Activated CD4-positive, alpha-beta T cell treated with anti-CD3 and anti-CD28 coated beads for 36 hours (primary cell): ENCODE results near the gene CORO7. TPM values are rescaled to one million over a fixed set of nuclear protein-coding genes. Genes with fewer than 3 reads are reported as not detected.
"Not testable (repeated sequence)": the region's sequence is repeated elsewhere in the genome, so short reads cannot be mapped to it uniquely, and the experiment has no call there.

Experiments used
- ATAC-seq: fragments of 200-7000 bp; cut with Tn5 transposase; one replicate; pipeline ENCODE4 v1.10.0; 2021; ENCODE audit warnings: mild to moderate bottlenecking, moderate library complexity
- CTCF ChIA-PET: fragments of 350-600 bp; sonication (Branson Sonifier 250); formaldehyde crosslinking; loops from one replicate; lab custom pipeline; 2021; ENCODE audit warnings: antibody characterized with exemption; lab: Charles Lee
- POLR2A ChIA-PET: fragments of 350-600 bp; sonication (Branson Sonifier 250); formaldehyde crosslinking; loops from one replicate; lab custom pipeline; 2021; ENCODE audit warnings: antibody characterized with exemption, inconsistent platforms; lab: Charles Lee
- DNase-seq: peaks from one replicate; pipeline ENCODE4 v3.0.0-alpha.2; 2020
- H3K27ac Mint-ChIP-seq: one replicate; pipeline ENCODE4 v1.8.0; 2021; ENCODE audit warnings: mixed read lengths
- H3K27me3 Mint-ChIP-seq: one replicate; pipeline ENCODE4 v1.8.0; 2021; ENCODE audit warnings: mixed read lengths
- H3K36me3 Mint-ChIP-seq: one replicate; pipeline ENCODE4 v1.8.0; 2021; ENCODE audit warnings: low read depth, mixed read lengths
- H3K4me1 Mint-ChIP-seq: one replicate; pipeline ENCODE4 v1.8.0; 2021; ENCODE audit warnings: mixed read lengths
- H3K4me3 Mint-ChIP-seq: one replicate; pipeline ENCODE4 v1.8.0; 2021; ENCODE audit warnings: mild to moderate bottlenecking, moderate library complexity, mixed read lengths
- H3K9me3 Mint-ChIP-seq: one replicate; pipeline ENCODE4 v1.8.0; 2021; ENCODE audit warnings: low read depth, mixed read lengths
- intact Hi-C, 2 experiments: fragments of 100-400 bp; cut with DNase I in 1 of 2; cut with micrococcal nuclease in 1 of 2; formaldehyde crosslinking; loops; one replicate each; pipeline versions ENCODE4 v1.14.2 to v1.15.1; 2022 to 2024; cut with DNase I, micrococcal nuclease
- total RNA-seq, 2 experiments: library from RNA; stranded (reverse); gene quantifications; one replicate each; pipeline ENCODE4 v1.2.3, GENCODE V29; 2021

The CORO7 gene
- total RNA-seq, 2 experiments from 2014 or later: 65.0 to 67.1 TPM

DNA sequence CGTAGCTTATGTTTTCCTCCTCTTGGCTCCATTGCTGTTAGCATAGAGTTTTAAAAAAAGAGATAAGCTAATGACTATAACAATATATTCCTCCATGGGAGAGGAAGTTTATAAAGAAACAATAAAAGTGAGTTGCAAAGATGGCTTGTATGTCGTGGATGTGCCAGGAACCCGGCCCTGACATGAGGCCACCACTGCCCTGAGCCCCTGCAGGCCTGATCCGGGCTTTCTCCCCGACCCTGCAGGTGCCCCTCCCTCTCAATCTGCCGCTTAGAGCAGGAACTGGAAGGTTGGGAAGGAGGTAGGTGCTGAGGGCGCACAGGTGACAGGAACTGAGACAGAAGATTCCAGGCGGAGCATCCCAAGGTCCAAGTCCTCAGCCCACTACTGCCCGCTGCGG lies 76.9 kb downstream of the CORO7 start:
- H3K9me3 Mint-ChIP-seq: no peaks in the 10 kb centered on the region
- H3K36me3 Mint-ChIP-seq: no peaks in the 10 kb centered on the region
- intact Hi-C loops: no loop called here
- DNase-seq (no peak), ATAC-seq (no peak)
- POLR2A ChIA-PET: no interaction called here
- CTCF ChIA-PET: interaction anchor here (0.7 to 0.9 kb wide), 2 partner anchors 28 to 63 kb away, joined by 3 read pairs; no protein-coding TSS in a partner anchor
- H3K27ac Mint-ChIP-seq: no peak overlapping the region
- no peaks in the 10 kb centered on the region for H3K4me1 Mint-ChIP-seq
- H3K27me3 Mint-ChIP-seq: no peaks in the 10 kb centered on the region
- no peak overlapping the region for H3K4me3 Mint-ChIP-seq

DNA sequence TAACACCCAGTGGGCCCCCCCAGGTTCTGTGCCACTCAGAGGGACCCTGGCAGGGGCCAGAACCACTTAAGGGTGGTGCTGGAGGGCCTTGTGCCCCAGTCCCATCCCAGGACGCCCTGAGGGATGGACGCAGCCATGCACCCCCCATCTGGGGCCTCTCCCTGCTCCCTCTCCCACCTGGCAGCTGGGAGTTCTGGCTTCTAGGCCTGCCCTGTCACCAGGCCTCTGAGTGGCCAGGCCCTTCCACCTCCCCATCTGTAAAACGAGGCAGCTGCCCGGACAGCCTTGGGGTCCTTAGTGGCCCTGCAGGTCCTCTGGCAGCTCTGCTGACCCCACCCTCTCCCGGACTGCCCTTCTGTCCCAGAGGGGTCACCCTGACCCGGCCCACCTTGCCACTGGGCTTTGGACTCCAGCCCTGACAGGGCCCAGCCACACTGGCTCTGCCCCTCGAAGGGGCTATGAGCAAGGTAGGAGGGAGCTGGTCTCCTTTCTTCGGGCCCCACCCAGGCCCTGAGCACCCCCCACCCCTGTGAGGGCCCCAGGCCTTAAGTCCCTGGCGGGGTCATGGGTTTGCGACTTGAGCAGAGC lies 77.6 kb downstream of the CORO7 start:
- DNase-seq (no peak), ATAC-seq (no peak)
- POLR2A ChIA-PET: no interaction called here

DNA sequence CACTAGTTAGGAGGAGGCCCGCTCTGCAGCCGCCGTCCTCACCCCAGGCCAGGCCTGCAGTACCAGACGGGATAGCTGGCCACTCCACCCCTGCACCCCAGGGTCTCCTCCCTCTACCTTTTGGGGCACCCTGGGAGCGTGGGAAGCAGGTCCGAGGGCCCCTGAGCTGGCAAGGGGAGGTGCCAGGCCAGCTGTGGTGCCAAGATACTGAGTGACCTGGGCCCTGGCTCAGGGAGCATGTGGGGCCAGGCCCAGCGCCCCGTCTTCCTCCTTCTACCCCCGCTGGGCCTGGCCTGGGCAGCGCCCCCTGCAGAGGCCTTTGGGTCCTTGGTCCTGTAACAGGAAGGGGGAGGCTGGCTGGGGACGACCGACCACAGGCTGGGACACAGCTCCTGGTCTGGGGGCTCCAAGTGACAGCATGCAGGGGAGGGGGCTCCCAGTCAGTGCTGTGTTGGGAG lies 78.2 kb downstream of the CORO7 start:
- ChIA-PET POLR2A (no interaction called here), CTCF (no interaction called here)
- no peaks in the 10 kb centered on the region for H3K4me1 Mint-ChIP-seq
- ATAC-seq (no peak), DNase-seq (no peak)
- H3K27me3 Mint-ChIP-seq: no peaks in the 10 kb centered on the region
- intact Hi-C loops: no loop called here
- no peak overlapping the region for H3K4me3 Mint-ChIP-seq
- no peaks in the 10 kb centered on the region for H3K36me3 Mint-ChIP-seq
- no peaks in the 10 kb centered on the region for H3K9me3 Mint-ChIP-seq
- H3K27ac Mint-ChIP-seq: no peak overlapping the region

More for the DNA sequence above, 77.6 kb downstream of the CORO7 start:
- Mint-ChIP-seq H3K27me3 (no peaks in the 10 kb centered on the region), H3K9me3 (no peaks in the 10 kb centered on the region), H3K4me1 (no peaks in the 10 kb centered on the region), H3K4me3 (no peak overlapping the region), H3K27ac (no peak overlapping the region), H3K36me3 (no peaks in the 10 kb centered on the region)
- intact Hi-C loops: no loop called here
- CTCF ChIA-PET: interaction anchor here (0.9 kb wide), 1 partner anchor 64 kb away, joined by 3 read pairs; no protein-coding TSS in a partner anchor

DNA sequence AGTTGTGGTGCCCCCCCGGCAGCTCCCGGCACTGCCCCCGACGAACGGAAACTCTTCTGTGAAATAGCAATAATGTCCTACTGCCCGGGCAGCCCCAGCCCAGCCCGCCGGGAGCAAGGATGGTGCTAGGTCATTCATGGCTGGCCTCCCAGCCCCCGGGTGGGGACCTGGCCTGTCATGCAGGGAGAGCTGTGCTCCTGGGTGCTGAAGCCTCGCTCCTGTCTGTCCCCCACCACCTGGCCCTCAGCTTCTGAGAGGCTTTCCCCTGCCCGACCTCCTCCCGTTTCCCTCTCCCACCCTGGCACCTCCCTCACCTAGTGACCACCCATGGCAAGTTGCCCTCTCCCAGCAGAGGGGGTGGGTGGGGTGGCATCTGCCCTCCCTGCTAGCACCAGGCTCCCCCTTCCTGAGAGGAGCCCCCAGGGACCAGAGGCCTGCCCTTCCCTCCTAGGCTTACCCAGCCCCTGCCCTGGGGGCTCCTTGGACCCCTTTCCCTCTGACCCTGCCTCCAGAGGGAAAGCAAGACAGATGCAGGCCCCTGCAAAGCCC lies 78.8 kb downstream of the CORO7 start:
- H3K4me1 Mint-ChIP-seq: no peaks in the 10 kb centered on the region
- H3K9me3 Mint-ChIP-seq: no peaks in the 10 kb centered on the region
- ATAC-seq (no peak), DNase-seq (no peak)
- H3K27ac Mint-ChIP-seq: no peak overlapping the region
- H3K27me3 Mint-ChIP-seq: no peaks in the 10 kb centered on the region
- no peaks in the 10 kb centered on the region for H3K36me3 Mint-ChIP-seq
- intact Hi-C loops: no loop called here
- ChIA-PET CTCF (no interaction called here), POLR2A (no interaction called here)
- no peak overlapping the region for H3K4me3 Mint-ChIP-seq

DNA sequence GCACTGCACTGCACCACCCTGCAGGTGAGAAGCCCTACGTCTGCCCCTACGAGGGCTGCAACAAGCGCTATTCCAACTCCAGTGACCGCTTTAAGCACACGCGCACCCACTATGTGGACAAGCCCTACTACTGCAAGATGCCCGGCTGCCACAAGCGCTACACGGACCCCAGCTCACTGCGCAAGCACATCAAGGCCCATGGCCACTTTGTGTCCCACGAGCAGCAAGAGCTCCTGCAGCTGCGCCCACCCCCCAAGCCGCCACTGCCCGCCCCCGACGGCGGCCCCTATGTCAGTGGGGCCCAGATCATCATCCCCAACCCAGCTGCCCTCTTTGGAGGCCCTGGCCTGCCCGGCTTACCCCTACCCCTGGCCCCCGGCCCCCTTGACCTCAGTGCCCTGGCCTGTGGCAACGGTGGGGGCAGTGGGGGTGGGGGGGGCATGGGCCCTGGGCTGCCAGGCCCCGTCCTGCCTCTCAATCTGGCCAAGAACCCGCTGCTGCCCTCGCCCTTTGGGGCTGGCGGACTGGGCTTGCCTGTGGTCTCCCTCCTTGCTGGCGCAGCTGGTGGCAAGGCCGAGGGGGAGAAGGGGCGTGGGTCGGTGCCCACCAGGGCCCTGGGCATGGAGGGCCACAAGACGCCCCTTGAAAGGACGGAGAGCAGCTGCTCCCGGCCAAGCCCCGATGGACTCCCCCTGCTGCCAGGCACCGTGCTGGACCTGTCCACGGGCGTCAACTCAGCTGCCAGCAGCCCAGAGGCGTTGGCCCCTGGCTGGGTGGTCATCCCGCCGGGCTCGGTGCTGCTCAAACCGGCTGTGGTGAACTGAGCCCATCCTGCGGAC lies 79.5 kb downstream of the CORO7 start:
- H3K4me1 Mint-ChIP-seq: no peaks in the 10 kb centered on the region
- no peak overlapping the region for H3K4me3 Mint-ChIP-seq
- intact Hi-C loops: no loop called here
- no peaks in the 10 kb centered on the region for H3K27me3 Mint-ChIP-seq
- DNase-seq (no peak), ATAC-seq (no peak)
- H3K9me3 Mint-ChIP-seq: no peaks in the 10 kb centered on the region
- ChIA-PET CTCF (no interaction called here), POLR2A (no interaction called here)
- H3K27ac Mint-ChIP-seq: no peak overlapping the region
- H3K36me3 Mint-ChIP-seq: no peaks in the 10 kb centered on the region

DNA sequence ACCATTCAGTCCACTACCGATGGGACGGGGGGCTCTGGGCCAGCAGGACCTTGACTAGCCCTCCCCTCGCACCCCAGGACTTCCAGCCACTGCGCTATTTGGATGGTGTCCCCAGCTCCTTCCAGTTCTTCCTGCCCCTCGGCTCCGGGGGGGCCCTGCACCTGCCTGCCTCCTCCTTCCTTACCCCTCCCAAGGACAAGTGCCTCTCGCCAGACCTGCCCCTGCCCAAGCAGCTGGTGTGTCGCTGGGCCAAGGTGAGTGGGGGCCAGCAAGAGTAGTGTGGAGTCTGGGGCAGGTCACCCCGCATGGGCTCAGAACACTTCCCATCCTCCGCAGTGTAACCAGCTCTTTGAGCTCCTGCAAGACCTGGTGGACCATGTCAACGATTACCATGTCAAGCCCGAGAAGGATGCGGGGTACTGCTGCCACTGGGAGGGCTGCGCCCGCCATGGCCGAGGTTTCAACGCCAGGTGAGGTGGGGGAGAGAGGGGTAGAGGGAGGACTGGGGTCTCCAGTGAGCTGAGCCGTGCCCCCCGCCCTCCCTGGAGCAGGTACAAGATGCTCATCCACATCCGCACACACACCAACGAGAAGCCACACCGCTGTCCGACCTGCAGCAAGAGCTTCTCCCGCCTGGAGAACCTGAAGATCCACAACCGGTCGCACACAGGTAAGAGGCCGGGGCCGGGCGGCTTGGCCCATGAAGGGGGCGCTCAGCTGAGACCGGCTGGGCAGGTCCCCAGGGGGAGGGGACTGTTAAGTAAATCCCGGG lies 81.5 kb downstream of the CORO7 start:
- no peaks in the 10 kb centered on the region for H3K36me3 Mint-ChIP-seq
- ATAC-seq: no peak
- H3K9me3 Mint-ChIP-seq: no peaks in the 10 kb centered on the region
- no peak overlapping the region for H3K4me3 Mint-ChIP-seq
- no peaks in the 10 kb centered on the region for H3K4me1 Mint-ChIP-seq
- ChIA-PET CTCF (interaction anchor here (0.7 kb wide), 1 partner anchor 51 kb away, joined by 3 read pairs; no protein-coding TSS in a partner anchor), POLR2A (no interaction called here)
- intact Hi-C loops: loop anchor here in 1 of 2 experiments (5.0 kb wide), 1 partner anchor 398 kb away; no protein-coding TSS in a partner anchor
- DNase-seq: no peak
- no peaks in the 10 kb centered on the region for H3K27me3 Mint-ChIP-seq
- H3K27ac Mint-ChIP-seq: no peak overlapping the region

DNA sequence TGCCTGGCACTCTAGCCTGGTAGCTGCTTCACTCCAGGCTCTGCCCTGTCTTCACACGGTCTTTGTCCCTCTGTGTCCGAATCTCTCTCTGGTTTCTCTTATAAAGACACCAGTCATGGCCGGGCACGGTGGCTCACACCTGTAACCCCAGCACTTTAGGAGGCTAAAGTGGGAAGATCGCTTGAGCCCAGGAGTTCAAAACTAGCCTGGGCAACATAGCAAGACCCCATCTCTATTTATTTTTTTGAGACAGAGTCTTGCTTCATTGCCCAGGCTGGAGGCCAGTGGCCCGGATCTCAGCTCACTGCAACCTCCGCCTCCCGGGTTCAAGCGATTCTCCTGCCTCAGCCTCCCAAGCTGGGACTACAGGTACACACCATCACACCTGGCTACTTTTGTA lies 82.7 kb downstream of the CORO7 start:
- not testable (repeated sequence) for DNase-seq, H3K9me3 Mint-ChIP-seq, H3K27me3 Mint-ChIP-seq, ATAC-seq, H3K36me3 Mint-ChIP-seq, H3K4me3 Mint-ChIP-seq, H3K4me1 Mint-ChIP-seq, H3K27ac Mint-ChIP-seq
- CTCF ChIA-PET: interaction anchor here (0.6 to 1.0 kb wide), 2 partner anchors 45 to 671 kb away, joined by 3 read pairs; no protein-coding TSS in a partner anchor
- POLR2A ChIA-PET: interaction anchor here (0.6 kb wide), 1 partner anchor 350 kb away, joined by 3 read pairs; no protein-coding TSS in a partner anchor
- intact Hi-C loops: loop anchor here in 1 of 2 experiments (5.0 kb wide), 1 partner anchor 396 kb away; no protein-coding TSS in a partner anchor

DNA sequence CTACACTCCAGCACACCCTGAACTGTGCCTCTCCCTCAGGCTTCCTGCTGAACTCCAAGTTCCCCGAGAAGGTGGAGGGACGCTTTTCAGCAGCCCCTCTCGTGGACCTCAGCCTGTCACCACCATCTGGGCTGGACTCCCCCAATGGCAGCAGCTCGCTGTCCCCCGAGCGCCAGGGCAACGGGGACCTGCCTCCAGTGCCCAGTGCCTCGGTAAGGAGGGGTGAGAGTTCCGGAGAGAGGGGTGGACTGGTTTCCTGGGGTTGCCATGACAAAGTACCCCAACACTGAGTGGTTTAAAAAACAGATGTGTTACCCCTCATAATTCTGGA lies 83.1 kb downstream of the CORO7 start:
- ChIA-PET POLR2A (no interaction called here), CTCF (interaction anchor here (0.6 to 1.0 kb wide), 4 partner anchors 44 to 671 kb away, joined by 3 to 4 read pairs (median 3); no protein-coding TSS in a partner anchor)
- Mint-ChIP-seq H3K36me3 (no peaks in the 10 kb centered on the region), H3K4me1 (no peaks in the 10 kb centered on the region), H3K27me3 (no peaks in the 10 kb centered on the region), H3K4me3 (no peak overlapping the region), H3K27ac (no peak overlapping the region), H3K9me3 (no peaks in the 10 kb centered on the region)
- ATAC-seq: no peak
- no peak for DNase-seq
- intact Hi-C loops: loop anchor here in 1 of 2 experiments (5.0 kb wide), 1 partner anchor 396 kb away; no protein-coding TSS in a partner anchor

DNA sequence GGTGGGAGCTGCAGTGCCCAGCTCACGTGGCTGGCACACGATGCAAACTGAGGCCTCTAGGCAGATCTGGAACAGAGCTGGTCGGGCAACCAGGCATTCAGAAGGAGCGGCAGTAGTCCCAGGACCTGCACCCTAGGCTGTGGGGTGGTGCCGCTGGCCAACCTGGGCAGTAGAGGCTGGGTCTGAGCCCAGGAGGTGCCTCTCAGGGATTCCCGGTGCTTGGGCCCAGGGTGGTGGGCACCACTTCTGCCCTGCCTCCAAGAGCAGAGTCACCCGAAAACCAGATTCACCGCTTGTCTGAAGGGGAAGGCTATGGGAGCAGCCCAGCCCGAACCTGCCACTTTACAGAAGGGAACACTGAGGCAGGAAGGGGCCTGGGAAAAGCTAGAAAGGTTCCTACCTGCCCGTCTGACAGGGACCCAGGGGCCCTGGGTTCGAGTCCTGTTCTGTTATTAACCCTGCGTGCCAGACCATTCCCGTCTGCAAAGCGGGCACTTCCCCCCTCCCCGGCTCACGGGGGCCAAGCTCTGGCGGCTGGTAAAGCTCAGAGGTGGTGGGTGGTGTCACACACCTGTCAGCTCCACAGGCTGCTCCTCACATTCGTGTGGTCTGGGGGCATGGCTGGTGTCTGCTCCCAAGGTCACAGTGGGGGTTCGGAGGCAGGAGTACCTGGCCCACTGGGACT lies 83.6 kb downstream of the CORO7 start:
- H3K36me3 Mint-ChIP-seq: no peaks in the 10 kb centered on the region
- intact Hi-C loops: loop anchor here in 1 of 2 experiments (5.0 kb wide), 1 partner anchor 395 kb away; no protein-coding TSS in a partner anchor
- no peak overlapping the region for H3K27ac Mint-ChIP-seq
- no peaks in the 10 kb centered on the region for H3K27me3 Mint-ChIP-seq
- no peaks in the 10 kb centered on the region for H3K4me1 Mint-ChIP-seq
- ATAC-seq: no peak
- H3K9me3 Mint-ChIP-seq: no peaks in the 10 kb centered on the region
- ChIA-PET CTCF (interaction anchor here (0.6 to 3.1 kb wide), 9 partner anchors 17 to 249 kb away, joined by 3 to 28 read pairs (median 3); no protein-coding TSS in a partner anchor), POLR2A (no interaction called here)
- DNase-seq: no peak
- no peak overlapping the region for H3K4me3 Mint-ChIP-seq

DNA sequence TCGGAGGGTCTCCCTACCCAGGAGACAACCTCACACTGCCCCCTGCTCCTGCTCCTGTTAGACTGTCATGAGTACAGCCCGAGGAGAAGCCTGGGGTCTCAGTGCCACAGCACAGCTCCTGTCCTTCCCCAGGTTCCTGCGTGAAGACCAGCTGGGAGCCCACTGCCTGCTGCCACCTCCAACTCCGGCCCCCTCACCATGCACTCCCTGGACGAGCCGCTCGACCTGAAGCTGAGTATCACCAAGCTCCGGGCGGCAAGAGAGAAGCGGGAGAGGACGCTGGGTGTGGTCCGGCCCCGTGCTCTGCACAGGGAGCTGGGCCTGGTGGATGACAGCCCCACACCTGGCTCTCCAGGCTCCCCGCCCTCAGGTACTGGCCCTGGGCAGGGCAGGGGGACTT lies 84.3 kb downstream of the CORO7 start:
- DNase-seq: no peak
- no peaks in the 10 kb centered on the region for H3K36me3 Mint-ChIP-seq
- H3K9me3 Mint-ChIP-seq: no peaks in the 10 kb centered on the region
- intact Hi-C loops: loop anchor here in 1 of 2 experiments (5.0 kb wide), 1 partner anchor 395 kb away; no protein-coding TSS in a partner anchor
- H3K4me3 Mint-ChIP-seq: no peak overlapping the region
- no peaks in the 10 kb centered on the region for H3K27me3 Mint-ChIP-seq
- CTCF ChIA-PET: interaction anchor here (0.6 to 3.1 kb wide), 15 partner anchors 18 to 412 kb away, joined by 3 to 28 read pairs (median 3); no protein-coding TSS in a partner anchor
- no peaks in the 10 kb centered on the region for H3K4me1 Mint-ChIP-seq
- no peak overlapping the region for H3K27ac Mint-ChIP-seq
- no peak for ATAC-seq
- POLR2A ChIA-PET: interaction anchor here (0.7 kb wide), 1 partner anchor 13 kb away, joined by 3 read pairs; no protein-coding TSS in a partner anchor
